GM21825 (cell line): ENCODE data around the gene BDNF.

Source experiments
- ATAC-seq: cut with Tn5 transposase; IDR thresholded peaks from one replicate; pipeline ENCODE4 v1.9.1; 2021; ENCODE audit warnings: mild to moderate bottlenecking, moderate library complexity; ENCODE audit not compliant: unreplicated experiment

Gene BDNF

DNA sequence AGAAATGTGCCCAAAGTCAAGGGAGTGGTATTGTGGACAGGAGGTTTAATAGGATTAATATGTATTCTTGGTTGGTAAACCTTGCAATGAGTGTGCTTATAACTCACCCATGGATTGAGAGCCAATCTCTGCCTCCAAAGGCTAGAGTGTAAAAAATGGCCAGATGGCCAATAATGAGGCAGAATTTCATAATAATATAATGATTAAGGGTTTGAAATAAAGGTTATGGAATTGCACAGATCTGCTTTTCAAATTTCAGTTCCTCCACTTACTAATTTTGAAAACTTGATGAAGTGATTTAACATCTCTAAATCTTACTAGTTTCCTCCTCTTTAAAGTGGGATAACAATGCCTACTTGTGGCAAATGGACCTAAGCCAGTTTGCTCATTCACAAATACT, 94.8 kb downstream of the BDNF start:
- ATAC-seq = no peak
